Adrenal gland (tissue), 12 donors: ENCODE results near the gene SH3GLB1. TPM values are rescaled to one million over a fixed set of nuclear protein-coding genes. Genes with fewer than 3 reads are reported as not detected.

Experiments used
- DNase-seq, 7 donors: peaks; one replicate each; pipeline ENCODE4 v3.0.0-alpha.2; 2019 to 2020
- H3K27ac ChIP-seq, 5 donors: fragments of 200-600 bp; sonication (generic) in 4 of 5; 1 replicate in 3 of 5; 2 replicates in 2 of 5; pipeline versions ENCODE4 v1.5.1 to v1.8.0; 2016 to 2020; ENCODE audit warnings: mild to moderate bottlenecking in 1 of 5
- H3K27me3 ChIP-seq: fragments of 200-600 bp; 2 replicates; pipeline ENCODE4 v1.8.0; 2021
- H3K36me3 ChIP-seq, 2 donors: fragments of 200-600 bp; replicated peaks in 1 of 2; 1 replicate in 1 of 2; 2 replicates in 1 of 2; pipeline versions ENCODE4 v1.5.1 to v1.8.0; 2018 to 2022
- H3K4me1 ChIP-seq, 2 donors: fragments of 200-600 bp; replicated peaks in 1 of 2; 1 replicate in 1 of 2; 2 replicates in 1 of 2; pipeline versions ENCODE4 v1.5.1 to v1.8.0; 2018 to 2021
- H3K4me3 ChIP-seq, 4 donors: fragments of 200-600 bp; sonication (generic) in 3 of 4; one replicate each; pipeline ENCODE4 v1.5.1; 2016 to 2018
- H3K9me3 ChIP-seq, 3 donors: fragments of 200-600 bp; sonication (generic) in 1 of 3; replicated peaks in 1 of 3; 1 replicate in 2 of 3; 2 replicates in 1 of 3; pipeline versions ENCODE4 v1.5.1 to v1.8.0; 2016 to 2021
- CTCF ChIP-seq, 6 experiments: fragments of 450-650 bp in 4 of 6; fragments of 200-600 bp in 2 of 6; sonication (generic) in 1 of 6; IDR thresholded peaks; 1 replicate in 5 of 6; 2 replicates in 1 of 6; pipeline versions ENCODE4 v1.5.1 to v1.8.0; 2016 to 2021; ENCODE audit warnings: antibody characterized with exemption in 6 of 6, mild to moderate bottlenecking in 2 of 6, moderate library complexity in 1 of 6
- POLR2A ChIP-seq, 2 donors: fragments of 450-650 bp; IDR thresholded peaks; one replicate each; pipeline ENCODE4 v1.6.1; 2017; ENCODE audit warnings: antibody characterized with exemption in 2 of 2, mild to moderate bottlenecking in 2 of 2, moderate library complexity in 1 of 2
- WGBS, 4 donors: extraction: QIAGEN DNeasy Blood & Tissue Kit in 2 of 4; methylation state at CpG; one replicate each; pipeline versions ENCODE4 v1.1.5 to v1.1.7; 2013 to 2017; 5-methylcytosine and 5-hydroxymethylcytosine counted together
- intact Hi-C, 2 donors: fragments of 100-400 bp; cut with DNase I; formaldehyde crosslinking; loops; one replicate each; pipeline versions ENCODE4 v1.14.1 to v1.15.0; 2022 to 2023
- polyA plus RNA-seq, 3 donors: library from polyadenylated mRNA; stranded (reverse); fragments of 200-250 nt in 2 of 3; fragments of 350-450 nt in 1 of 3; fragmentation: Illumina TruSeq in 1 of 3; extraction: RNeasy Lipid Tissue Mini Kit (QIAGEN cat#74804) in 1 of 3; gene quantifications; one replicate each; pipeline ENCODE4 v1.2.3, GENCODE V29; 2013 to 2014
- total RNA-seq, 9 donors: library from RNA; depleted of rRNA in 4 of 9; stranded (reverse); fragments of >200 nt in 4 of 9; fragments of 120-200 nt in 1 of 9; fragmentation: NEBNext Ultra II Directional in 1 of 9; extraction: Animal tissue kit (Norgen Biotek cat#: 25700) in 1 of 9; gene quantifications; one replicate each; pipeline versions ENCODE4 v1.1.0 to v1.2.4, GENCODE V29; 2013 to 2023
- donor health status: healthy with polysubstance abuse.
- donor health status: Bipolar disorder and iron deficiency.
- donor health status: DM: yes; HTN: yes; CAD: no.
- donor health status: DM: no; HTN: no; CAD: no.
- donor health status: DM: no; HTN: no; CAD: no.
- donor health status: DM: yes; HTN: yes; CAD: no.

SH3GLB1 gene
- total and polyA plus RNA-seq, 12 donors, result 22.5 to 105 (median 51.3) TPM

GRCh38 chr1:86775395-86775794, 71.0 kb downstream of the SH3GLB1 start:
- H3K27ac ChIP-seq, result peak overlapping the region in 3 of 5 donors; percentile 62 to 82 (median 71)

GRCh38 chr1:86776108-86776507, 71.7 kb downstream of the SH3GLB1 start:
- no peaks in the 10 kb centered on the region for H3K36me3 ChIP-seq
- WGBS, 4 donors, result 69 to 91% (median 79%) methylated on average over 2 of the region's 2 CpGs
- no peaks in the 10 kb centered on the region for H3K9me3 ChIP-seq
- no peak overlapping the region for H3K27ac ChIP-seq
- no peak for DNase-seq
- intact Hi-C loops, result no loop called here
- H3K4me1 ChIP-seq, result peaks cover 22 to 33% of the 10 kb centered on the region in 2 donors
- H3K4me3 ChIP-seq, result no peak overlapping the region
- H3K27me3 ChIP-seq, result no peaks in the 10 kb centered on the region
- no peak for TF ChIP-seq POLR2A (IDR thresholded peaks at IDR 0.05)
- TF ChIP-seq CTCF (IDR thresholded peaks at IDR 0.05), result no peak

More at GRCh38 chr1:86775395-86775794, 71.0 kb downstream of the SH3GLB1 start:
- no peaks in the 10 kb centered on the region for H3K27me3 ChIP-seq
- 0 to 18% (median 14%) methylated on average over 1 of the region's 1 CpG for WGBS, 4 donors
- H3K36me3 ChIP-seq, result no peaks in the 10 kb centered on the region
- H3K4me3 ChIP-seq, result no peak overlapping the region
- no peak for TF ChIP-seq CTCF (IDR thresholded peaks at IDR 0.05)
- no peak for TF ChIP-seq POLR2A (IDR thresholded peaks at IDR 0.05)
- peaks cover 22 to 33% of the 10 kb centered on the region in 2 donors for H3K4me1 ChIP-seq
- peak in 1 of 7 donors; percentile 40 for DNase-seq
- intact Hi-C loops, result no loop called here
- H3K9me3 ChIP-seq, result no peaks in the 10 kb centered on the region

GRCh38 chr1:86778569-86779239, 74.3 kb downstream of the SH3GLB1 start:
- Histone ChIP-seq H3K4me1 (peaks cover 19 to 26% of the 10 kb centered on the region in 2 donors), H3K9me3 (no peaks in the 10 kb centered on the region), H3K27ac (peak overlapping the region in 3 of 5 donors; percentile 16 to 63 (median 57)), H3K36me3 (no peaks in the 10 kb centered on the region), H3K4me3 (no peak overlapping the region), H3K27me3 (no peaks in the 10 kb centered on the region)
- WGBS, 4 donors, result 51 to 69% (median 58%) methylated on average over 2 of the region's 2 CpGs
- TF ChIP-seq POLR2A (IDR thresholded peaks at IDR 0.05) (no peak), CTCF (IDR thresholded peaks at IDR 0.05) (no peak)
- intact Hi-C loops, result no loop called here
- DNase-seq, result no peak

- H3K4me3 ChIP-seq, result no peak overlapping the region
- TF ChIP-seq POLR2A (IDR thresholded peaks at IDR 0.05), result no peak
- no peak for TF ChIP-seq CTCF (IDR thresholded peaks at IDR 0.05)
- intact Hi-C loops, result no loop called here
- no peaks in the 10 kb centered on the region for H3K36me3 ChIP-seq
- H3K27ac ChIP-seq, result no peak overlapping the region
- WGBS, 4 donors, result 84 to 92% (median 90%) methylated on average over 8 of the region's 8 CpGs
- no peaks in the 10 kb centered on the region for H3K27me3 ChIP-seq
- no peaks in the 10 kb centered on the region for H3K9me3 ChIP-seq
- H3K4me1 ChIP-seq, result peaks cover 10 to 19% of the 10 kb centered on the region in 2 donors
- DNase-seq, result no peak
Measured at GRCh38 chr1:86779308-86780191, 75.2 kb downstream of the SH3GLB1 start.
